Endothelial cell of umbilical vein (primary cell): Measurements from ENCODE around the gene RALBP1. TPM values are rescaled to one million over a fixed set of nuclear protein-coding genes. Genes with fewer than 3 reads are reported as not detected.

Experiments used
- BruUV-seq: library from RNA; stranded (reverse); fragments of 400-500 nt; replicated peaks from 2 replicates; lab custom pipeline; 2021; lab: Mats Ljungman, UMichigan
- CTCF ChIA-PET: fragments of 300-600, 350-600 bp; sonication (Branson Sonifier 250); formaldehyde crosslinking; loops from one replicate; lab custom pipeline; 2021; ENCODE audit warnings: antibody characterized with exemption, inconsistent platforms; lab: Charles Lee
- POLR2A ChIA-PET: fragments of 300-600, 350-600 bp; sonication (Branson Sonifier 250); formaldehyde crosslinking; loops from one replicate; lab custom pipeline; 2021; ENCODE audit warnings: antibody characterized with exemption, inconsistent platforms; lab: Charles Lee
- DNase-seq: peaks from one replicate; pipeline ENCODE4 v3.0.0-alpha.2; 2011; ENCODE audit warnings: low read depth, low spot score
- FAIRE-seq: peaks from 2 replicates; lab custom pipeline; 2011; peaks lifted over from hg19 to GRCh38; lab: Jason Lieb, UNC
- H2AFZ ChIP-seq: 2 replicates; pipeline ENCODE4 v1.6.0; 2012; ENCODE audit warnings: low read depth, low read length, control low read depth, inconsistent platforms
- H3K27ac ChIP-seq: 2 replicates; pipeline ENCODE4 v1.5.1; 2011; ENCODE audit warnings: low read depth, mild to moderate bottlenecking, control low read depth, low read length, moderate library complexity; ENCODE audit not compliant: insufficient read depth
- H3K27me3 ChIP-seq, 2 experiments: 2 replicates each; pipeline versions ENCODE4 v1.6.0 to v1.6.1; 2011; ENCODE audit warnings: low read length in 2 of 2, mixed read lengths in 1 of 2; ENCODE audit not compliant: control insufficient read depth in 2 of 2, insufficient read depth in 2 of 2
- H3K36me3 ChIP-seq, 2 experiments: 2 replicates in 1 of 2; 3 replicates in 1 of 2; pipeline ENCODE4 v1.5.1; 2011; ENCODE audit warnings: low read length in 2 of 2, mild to moderate bottlenecking in 1 of 2, moderate library complexity in 1 of 2; ENCODE audit not compliant: control insufficient read depth in 2 of 2, insufficient read depth in 2 of 2; ENCODE audit errors: extremely low read depth in 1 of 2
- H3K4me1 ChIP-seq: 3 replicates; pipeline ENCODE4 v1.5.1; 2011; ENCODE audit warnings: mild to moderate bottlenecking, low read length; ENCODE audit not compliant: control insufficient read depth, insufficient read depth; ENCODE audit errors: extremely low read depth
- H3K4me2 ChIP-seq: 2 replicates; pipeline ENCODE4 v1.6.1; 2011; ENCODE audit warnings: low read length, control low read depth, mixed read lengths; ENCODE audit not compliant: insufficient read depth
- H3K4me3 ChIP-seq, 3 experiments: fragments of 200-600 bp in 1 of 3; sonication (generic), shearing (Covaris generic) in 1 of 3; replicated peaks in 1 of 3; 2 replicates each; pipeline ENCODE4 v1.5.1; 2011 to 2016; ENCODE audit warnings: control low read depth in 3 of 3, low read length in 3 of 3, mild to moderate bottlenecking in 2 of 3, inconsistent platforms in 1 of 3, low read depth in 1 of 3, moderate library complexity in 1 of 3; ENCODE audit not compliant: insufficient read depth in 1 of 3
- H3K79me2 ChIP-seq: 2 replicates; pipeline ENCODE4 v1.6.0; 2012; ENCODE audit warnings: low read length, inconsistent platforms; ENCODE audit not compliant: control insufficient read depth, insufficient read depth
- H3K9ac ChIP-seq: replicated peaks from 2 replicates; pipeline ENCODE3; 2011; ENCODE audit warnings: low read length, control low read depth; ENCODE audit not compliant: insufficient read depth; ENCODE audit errors: extremely low read depth
- H3K9me1 ChIP-seq: replicated peaks from 3 replicates; pipeline ENCODE4 v1.6.0; 2011; ENCODE audit warnings: mild to moderate bottlenecking, low read length; ENCODE audit not compliant: control insufficient read depth, insufficient read depth; ENCODE audit errors: extremely low read depth
- H3K9me3 ChIP-seq: replicated peaks from 2 replicates; pipeline ENCODE4 v1.5.1; 2012; ENCODE audit warnings: low read length, inconsistent platforms; ENCODE audit not compliant: control insufficient read depth, insufficient read depth
- H4K20me1 ChIP-seq: replicated peaks from 2 replicates; pipeline ENCODE3; 2011; ENCODE audit warnings: mild to moderate bottlenecking, low read length; ENCODE audit not compliant: control insufficient read depth, insufficient read depth; ENCODE audit errors: extremely low read depth
- EZH2 ChIP-seq: IDR thresholded peaks from 2 replicates; pipeline ENCODE4 v1.6.1; 2012; ENCODE audit warnings: borderline replicate concordance, low read depth, mild to moderate bottlenecking, moderate library complexity, low read length, inconsistent platforms; ENCODE audit not compliant: severe bottlenecking
- FOS ChIP-seq: IDR thresholded peaks from 2 replicates; pipeline ENCODE4 v1.6.1; 2011; ENCODE audit warnings: mild to moderate bottlenecking, low read length, moderate library complexity, borderline replicate concordance; ENCODE audit not compliant: insufficient read depth
- GATA2 ChIP-seq: IDR thresholded peaks from 2 replicates; pipeline ENCODE4 v1.7.0; 2011; ENCODE audit warnings: low read depth, mild to moderate bottlenecking, moderate library complexity, mixed read lengths, low read length; ENCODE audit not compliant: insufficient read length, insufficient read depth
- JUN ChIP-seq: IDR thresholded peaks from 2 replicates; pipeline ENCODE4 v1.6.1; 2011; ENCODE audit warnings: borderline replicate concordance, low read depth; ENCODE audit not compliant: insufficient read length, insufficient read depth
- MYC ChIP-seq: IDR thresholded peaks from one replicate; pipeline ENCODE4 v1.6.1; 2011; ENCODE audit warnings: mild to moderate bottlenecking, low read depth, low read length
- POLR2A ChIP-seq: IDR thresholded peaks from 2 replicates; pipeline ENCODE4 v1.6.1; 2012; ENCODE audit warnings: low read depth, mild to moderate bottlenecking, control low read depth, low read length
- POLR2AphosphoS5 ChIP-seq: IDR thresholded peaks from 2 replicates; pipeline ENCODE4 v1.6.1; 2012; ENCODE audit warnings: low read depth, mild to moderate bottlenecking, control low read depth, low read length, moderate library complexity; ENCODE audit not compliant: insufficient read depth
- dilution Hi-C: fragments of 300-500 bp; cut with MboI; formaldehyde crosslinking; loops from one replicate; pipeline ENCODE4 v1.15.0; 2019; ENCODE audit warnings: low sequenced_read_pairs; ENCODE audit not compliant: extremely low pct_ligation_motif_present
- intact Hi-C: fragments of 100-400 bp; cut with micrococcal nuclease; formaldehyde crosslinking; loops from one replicate; pipeline ENCODE4 v1.10.0; 2022
- polyA plus RNA-seq, 4 experiments: library from polyadenylated mRNA; depleted of rRNA in 3 of 4; stranded (reverse) in 3 of 4; unstranded in 1 of 4; fragments of >200 nt; gene quantifications; 2 replicates each; pipeline versions ENCODE4 v1.2.1 to v1.2.3, GENCODE V29; 2011 to 2012; ENCODE audit warnings: missing spikeins in 1 of 4
- total RNA-seq: library from RNA; stranded (reverse); gene quantifications from 2 replicates; pipeline ENCODE4 v1.2.3, GENCODE V29; 2021
- TF ChIP-seq, protein P1 (sequence below): IDR thresholded peaks from 2 replicates; pipeline ENCODE4 v1.6.1; 2011; ENCODE audit not compliant: insufficient read depth, insufficient read length
- TF ChIP-seq, protein P2 (sequence below), 2 donors: IDR thresholded peaks; 1 replicate in 1 of 2; 2 replicates in 1 of 2; pipeline ENCODE4 v1.5.1; 2011; ENCODE audit warnings: low read length in 2 of 2, mild to moderate bottlenecking in 2 of 2, moderate library complexity in 2 of 2, control low read depth in 1 of 2, inconsistent platforms in 1 of 2, low read depth in 1 of 2; ENCODE audit not compliant: insufficient read depth in 1 of 2; ENCODE audit errors: extremely low read depth in 1 of 2

RALBP1 gene
- total and polyA plus RNA-seq, 2 donors (not counting 3 experiments of a cell fraction or from before 2014, with no cell fraction given), result 55.8 to 68.4 TPM

DNA sequence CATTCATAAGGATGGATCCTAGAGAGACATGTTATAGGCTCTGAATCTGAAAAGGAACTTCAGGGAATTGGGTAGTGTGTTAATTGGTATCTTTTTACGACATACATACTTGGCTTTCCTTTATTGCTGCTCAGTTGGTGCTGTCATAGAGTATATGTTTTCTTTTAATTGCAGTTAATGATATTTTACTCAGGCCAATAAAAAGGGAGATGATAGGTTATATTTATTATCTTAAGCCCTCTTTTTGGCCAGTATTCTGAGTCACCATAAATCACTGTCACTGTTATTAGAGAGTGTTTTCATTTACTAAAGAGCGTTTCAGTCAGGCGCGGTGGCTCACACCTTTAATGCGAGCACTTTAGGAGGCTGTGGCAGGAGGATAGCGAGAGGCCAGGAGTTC is 47.6 kb downstream of the RALBP1 start:
- BruUV-seq, result no TSS peak
- Histone ChIP-seq H3K9ac (no peak overlapping the region), H3K9me1 (no peaks in the 10 kb centered on the region), H3K4me3 (no peak overlapping the region), H3K4me1 (no peaks in the 10 kb centered on the region), H3K36me3 (peaks cover 2 to 3% of the 10 kb centered on the region in 2 experiments), H3K27me3 (no peaks in the 10 kb centered on the region), H2AFZ (no peak overlapping the region), H3K79me2 (no peaks in the 10 kb centered on the region), H3K27ac (no peak overlapping the region), H4K20me1 (no peaks in the 10 kb centered on the region), H3K9me3 (no peaks in the 10 kb centered on the region), H3K4me2 (no peak overlapping the region)
- CTCF ChIA-PET, result no interaction called here
- TF ChIP-seq FOS, result no peak
- TF ChIP-seq GATA2, result no peak
- no peak for TF ChIP-seq MYC
- TF ChIP-seq, protein P1, sequence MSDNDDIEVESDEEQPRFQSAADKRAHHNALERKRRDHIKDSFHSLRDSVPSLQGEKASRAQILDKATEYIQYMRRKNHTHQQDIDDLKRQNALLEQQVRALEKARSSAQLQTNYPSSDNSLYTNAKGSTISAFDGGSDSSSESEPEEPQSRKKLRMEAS, result no peak
- no peak for TF ChIP-seq POLR2AphosphoS5
- TF ChIP-seq, protein P2, sequence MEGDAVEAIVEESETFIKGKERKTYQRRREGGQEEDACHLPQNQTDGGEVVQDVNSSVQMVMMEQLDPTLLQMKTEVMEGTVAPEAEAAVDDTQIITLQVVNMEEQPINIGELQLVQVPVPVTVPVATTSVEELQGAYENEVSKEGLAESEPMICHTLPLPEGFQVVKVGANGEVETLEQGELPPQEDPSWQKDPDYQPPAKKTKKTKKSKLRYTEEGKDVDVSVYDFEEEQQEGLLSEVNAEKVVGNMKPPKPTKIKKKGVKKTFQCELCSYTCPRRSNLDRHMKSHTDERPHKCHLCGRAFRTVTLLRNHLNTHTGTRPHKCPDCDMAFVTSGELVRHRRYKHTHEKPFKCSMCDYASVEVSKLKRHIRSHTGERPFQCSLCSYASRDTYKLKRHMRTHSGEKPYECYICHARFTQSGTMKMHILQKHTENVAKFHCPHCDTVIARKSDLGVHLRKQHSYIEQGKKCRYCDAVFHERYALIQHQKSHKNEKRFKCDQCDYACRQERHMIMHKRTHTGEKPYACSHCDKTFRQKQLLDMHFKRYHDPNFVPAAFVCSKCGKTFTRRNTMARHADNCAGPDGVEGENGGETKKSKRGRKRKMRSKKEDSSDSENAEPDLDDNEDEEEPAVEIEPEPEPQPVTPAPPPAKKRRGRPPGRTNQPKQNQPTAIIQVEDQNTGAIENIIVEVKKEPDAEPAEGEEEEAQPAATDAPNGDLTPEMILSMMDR (IDR thresholded peaks at IDR 0.05; ENCODE audit: extremely low read depth in 1 of 2, insufficient read depth in 1 of 2, low read depth in 1 of 2, low read length in 2 of 2), result no peak
- no peak for TF ChIP-seq JUN
- TF ChIP-seq POLR2A, result no peak
- no peak for TF ChIP-seq EZH2
- DNase-seq, result no peak
- POLR2A ChIA-PET, result no interaction called here
- intact Hi-C loops (no loop called here), dilution Hi-C loops (no loop called here)
- no peak for FAIRE-seq
